T-cell (primary cell): ENCODE data around the gene STAC. TPM values are rescaled to one million over a fixed set of nuclear protein-coding genes. Genes with fewer than 3 reads are reported as not detected.

Experiments
- ATAC-seq, 4 experiments: fragments of 200-7000 bp in 3 of 4; fragments of 150-1000 bp in 1 of 4; cut with Tn5 transposase; replicated peaks in 1 of 4; 1 replicate in 3 of 4; 2 replicates in 1 of 4; pipeline ENCODE4 v1.10.0; 2021; ENCODE audit warnings: moderate library complexity in 3 of 4, mild to moderate bottlenecking in 2 of 4, moderate number of reproducible peaks in 1 of 4
- CTCF ChIA-PET, 2 donors: fragments of 300-600 bp; sonication (Branson Sonifier 250); formaldehyde crosslinking; loops; one replicate each; lab custom pipeline; 2022; ENCODE audit warnings: antibody characterized with exemption in 2 of 2; lab: Charles Lee
- POLR2A ChIA-PET, 2 donors: fragments of 300-600 bp; sonication (Branson Sonifier 250); formaldehyde crosslinking; loops; one replicate each; lab custom pipeline; 2022; ENCODE audit warnings: antibody characterized with exemption in 2 of 2; lab: Charles Lee
- DNase-seq, 35 experiments: peaks; one replicate each; pipeline versions ENCODE4 v3.0.0 to v3.0.0-alpha.2; 2013 to 2023
- H3K27ac ChIP-seq: one replicate; pipeline ENCODE4 v1.5.1; 2013; ENCODE audit warnings: low read length
- H3K27me3 ChIP-seq, 2 experiments: replicated peaks in 1 of 2; 1 replicate in 1 of 2; 2 replicates in 1 of 2; pipeline versions ENCODE4 v1.6.1 to v1.7.0; 2013; ENCODE audit warnings: low read length in 1 of 2, mixed read lengths in 1 of 2; ENCODE audit not compliant: control insufficient read depth in 2 of 2, insufficient read depth in 2 of 2; ENCODE audit errors: extremely low read depth in 1 of 2
- H3K36me3 ChIP-seq, 2 donors: 1 replicate in 1 of 2; 2 replicates in 1 of 2; pipeline versions ENCODE4 v1.6.1 to v1.7.0; 2013; ENCODE audit warnings: low read length in 1 of 2; ENCODE audit not compliant: control insufficient read depth in 2 of 2, insufficient read depth in 1 of 2; ENCODE audit errors: extremely low read depth in 1 of 2
- H3K4me1 ChIP-seq, 2 experiments: 1 replicate in 1 of 2; 2 replicates in 1 of 2; pipeline versions ENCODE4 v1.6.1 to v1.7.0; 2013; ENCODE audit warnings: low read length in 2 of 2, mixed read lengths in 1 of 2; ENCODE audit not compliant: insufficient read depth in 2 of 2, control insufficient read depth in 1 of 2; ENCODE audit errors: extremely low read depth in 1 of 2
- H3K4me3 ChIP-seq, 2 donors: 1 replicate in 1 of 2; 2 replicates in 1 of 2; pipeline versions ENCODE4 v1.5.1 to v1.7.0; 2013; ENCODE audit warnings: mild to moderate bottlenecking in 2 of 2, low read length in 1 of 2, moderate library complexity in 1 of 2; ENCODE audit not compliant: control insufficient read depth in 1 of 2; ENCODE audit errors: extremely low read depth in 1 of 2
- H3K9me3 ChIP-seq: 2 replicates; pipeline ENCODE4 v1.7.0; 2013
- H3K27ac Mint-ChIP-seq, 2 donors: one replicate each; pipeline ENCODE4 v1.8.0; 2020 to 2021; ENCODE audit warnings: mild to moderate bottlenecking in 2 of 2, mixed read lengths in 2 of 2
- H3K27me3 Mint-ChIP-seq, 2 donors: one replicate each; pipeline ENCODE4 v1.8.0; 2021 to 2022; ENCODE audit warnings: mixed read lengths in 2 of 2
- H3K36me3 Mint-ChIP-seq: one replicate; pipeline ENCODE4 v1.8.0; 2021; ENCODE audit warnings: mixed read lengths
- H3K4me1 Mint-ChIP-seq, 3 donors: one replicate each; pipeline ENCODE4 v1.8.0; 2020 to 2022; ENCODE audit warnings: mixed read lengths in 3 of 3, mild to moderate bottlenecking in 1 of 3
- H3K4me3 Mint-ChIP-seq, 3 donors: one replicate each; pipeline ENCODE4 v1.8.0; 2020 to 2022; ENCODE audit warnings: mild to moderate bottlenecking in 3 of 3, mixed read lengths in 3 of 3, moderate library complexity in 3 of 3
- H3K9me3 Mint-ChIP-seq, 3 donors: one replicate each; pipeline ENCODE4 v1.8.0; 2020 to 2022; ENCODE audit warnings: mixed read lengths in 3 of 3
- WGBS: methylation state at CpG from one replicate; pipeline ENCODE4 v1.1.5; 2013; ENCODE audit warnings: missing lambda C conversion rate; ENCODE audit not compliant: insufficient coverage; 5-methylcytosine and 5-hydroxymethylcytosine counted together
- total RNA-seq, 35 experiments: library from RNA in 6 of 35; stranded (reverse) in 6 of 35; fragments of 120-200 nt in 1 of 35; gene quantifications; one replicate each; pipeline versions ENCODE4 v1.2.1 to v1.2.4 and lab custom pipeline; 2013 to 2026

STAC gene, protein sequence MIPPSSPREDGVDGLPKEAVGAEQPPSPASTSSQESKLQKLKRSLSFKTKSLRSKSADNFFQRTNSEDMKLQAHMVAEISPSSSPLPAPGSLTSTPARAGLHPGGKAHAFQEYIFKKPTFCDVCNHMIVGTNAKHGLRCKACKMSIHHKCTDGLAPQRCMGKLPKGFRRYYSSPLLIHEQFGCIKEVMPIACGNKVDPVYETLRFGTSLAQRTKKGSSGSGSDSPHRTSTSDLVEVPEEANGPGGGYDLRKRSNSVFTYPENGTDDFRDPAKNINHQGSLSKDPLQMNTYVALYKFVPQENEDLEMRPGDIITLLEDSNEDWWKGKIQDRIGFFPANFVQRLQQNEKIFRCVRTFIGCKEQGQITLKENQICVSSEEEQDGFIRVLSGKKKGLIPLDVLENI
- total RNA-seq (under 1 TPM in 2 of 5 donors, not detected in 3; 0.09 to 0.10 TPM), total RNA-seq (lab: John Stamatoyannopoulos, UW) (0 to 0.37 (median 0.12) reads per million in 29 experiments)
- 0.26 TPM for total RNA-seq (2013)

DNA sequence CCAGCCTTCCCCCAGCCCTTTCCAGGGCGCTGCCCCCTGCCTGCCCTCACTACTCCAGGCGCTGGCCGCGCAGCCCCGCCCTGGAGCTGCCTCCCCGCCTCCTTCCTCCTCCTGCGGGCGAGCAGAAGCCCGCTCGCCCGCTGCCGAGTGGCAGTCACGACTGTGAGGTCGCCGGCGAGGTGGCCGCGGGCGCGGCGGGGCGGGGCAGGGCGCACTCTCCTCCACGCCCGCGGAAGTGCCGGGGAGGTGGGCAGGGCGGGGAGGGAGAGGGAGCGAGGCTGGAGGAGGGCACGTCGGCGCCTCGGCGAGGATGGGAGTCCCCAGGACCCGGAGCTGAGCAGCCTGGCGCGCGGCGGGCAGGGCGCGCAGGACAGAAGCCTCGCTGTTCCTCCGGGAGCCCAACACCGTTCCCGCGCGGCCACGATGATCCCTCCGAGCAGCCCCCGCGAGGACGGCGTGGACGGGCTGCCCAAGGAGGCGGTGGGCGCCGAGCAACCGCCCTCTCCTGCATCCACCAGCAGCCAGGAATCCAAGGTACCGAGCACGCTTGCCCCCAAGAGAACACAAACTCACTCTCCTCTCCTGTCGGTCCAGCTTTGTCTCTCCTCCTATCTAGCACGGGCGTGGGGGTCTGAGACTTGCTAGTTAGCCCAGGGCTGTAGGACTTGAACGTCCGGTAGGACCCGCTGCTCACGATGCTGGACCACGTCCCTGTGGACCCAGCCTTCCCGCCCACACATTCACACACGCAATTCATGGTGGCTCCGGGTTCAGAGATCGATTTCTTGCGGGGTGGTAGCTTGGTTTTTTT is at the start of gene STAC:
Gene STAC (plus strand): TSS at position 284 of the 811 bp plus-strand sequence. CDS start 140 bp downstream, at position 424.
- WGBS, result 4% methylated on average over 51 of the region's 73 CpGs
- Histone ChIP-seq H3K27ac (no peak within 1 kb of the TSS), H3K4me3 (peak within 1 kb of the TSS in 1 of 2 donors; percentile 47), H3K9me3 (no peaks in the 10 kb centered on the region), H3K4me1 (peaks cover 3 to 5% of the 10 kb centered on the region in 2 experiments), H3K27me3 (peaks cover 0 to 19% of the 10 kb centered on the region in 2 experiments), H3K36me3 (no peaks in the 10 kb centered on the region)
- DNase-seq, result peak in 2 of 35 experiments; percentile 2 to 3
- Mint-ChIP-seq H3K27ac (no peak within 1 kb of the TSS), H3K9me3 (peaks cover 0 to 5% (median 0%) of the 10 kb centered on the region in 3 donors), H3K36me3 (no peaks in the 10 kb centered on the region), H3K4me3 (peak within 1 kb of the TSS in 1 of 3 donors; percentile 29), H3K4me1 (peaks cover 0 to 5% (median 5%) of the 10 kb centered on the region in 3 donors), H3K27me3 (peaks cover 26 to 35% of the 10 kb centered on the region in 2 donors)
- POLR2A ChIA-PET, result no interaction called here
- CTCF ChIA-PET, result no interaction called here
- no peak for ATAC-seq

DNA sequence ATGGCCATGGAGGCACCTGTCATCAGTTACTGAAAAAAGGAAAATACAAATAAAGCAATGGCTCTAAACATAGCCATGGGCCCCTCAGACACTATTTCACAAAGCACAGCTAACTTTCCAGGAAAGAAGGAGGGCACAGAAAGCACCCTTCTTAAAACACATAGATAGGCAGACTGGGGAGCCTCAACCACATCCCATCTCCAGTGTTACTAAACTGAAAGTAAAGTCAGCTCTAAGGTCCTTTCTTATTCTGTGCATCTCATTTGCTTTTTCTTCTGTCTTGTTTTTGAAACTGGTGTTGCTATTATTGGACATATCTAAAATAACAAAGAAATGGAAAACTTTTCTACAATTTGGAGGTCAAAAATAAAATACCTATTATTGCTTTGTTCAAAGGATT is 48.2 kb upstream of the STAC start:
- no peaks in the 10 kb centered on the region for H3K4me1 ChIP-seq
- DNase-seq, result no peak
- Mint-ChIP-seq H3K9me3 (peaks cover 0 to 9% (median 7%) of the 10 kb centered on the region in 3 donors), H3K4me1 (no peaks in the 10 kb centered on the region), H3K36me3 (no peaks in the 10 kb centered on the region), H3K4me3 (no peak overlapping the region), H3K27ac (no peak overlapping the region), H3K27me3 (no peaks in the 10 kb centered on the region)
- H3K9me3 ChIP-seq, result no peaks in the 10 kb centered on the region
- no peak overlapping the region for H3K4me3 ChIP-seq
- H3K36me3 ChIP-seq, result no peaks in the 10 kb centered on the region
- ChIA-PET POLR2A (no interaction called here), CTCF (no interaction called here)
- H3K27ac ChIP-seq, result no peak overlapping the region
- no peaks in the 10 kb centered on the region for H3K27me3 ChIP-seq
- no peak for ATAC-seq

DNA sequence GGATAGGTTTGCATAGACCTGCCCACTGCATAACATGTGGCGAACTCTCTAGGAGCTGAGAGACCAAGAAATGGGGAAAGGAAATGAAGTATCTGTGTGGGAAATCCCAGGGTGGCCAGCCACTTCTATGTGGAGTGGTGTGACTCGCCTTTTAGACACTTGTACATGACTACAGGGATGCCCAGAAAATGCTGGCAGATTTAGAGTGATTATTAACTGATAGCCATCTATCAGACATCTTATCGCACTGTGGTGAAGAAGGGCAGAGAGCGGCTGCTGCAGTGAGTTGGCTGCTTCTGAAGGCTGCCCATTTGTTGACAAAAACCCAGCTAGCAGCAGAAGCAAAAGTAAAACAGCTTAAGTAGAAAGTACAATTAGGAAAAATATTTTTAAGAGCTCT is 18.1 kb upstream of the STAC start:
- Histone ChIP-seq H3K4me3 (no peak overlapping the region), H3K27me3 (no peaks in the 10 kb centered on the region), H3K9me3 (no peaks in the 10 kb centered on the region), H3K36me3 (no peaks in the 10 kb centered on the region), H3K4me1 (no peaks in the 10 kb centered on the region), H3K27ac (no peak overlapping the region)
- ChIA-PET POLR2A (no interaction called here), CTCF (no interaction called here)
- Mint-ChIP-seq H3K27me3 (peaks cover 0 to 13% of the 10 kb centered on the region in 2 donors), H3K4me3 (no peak overlapping the region), H3K36me3 (no peaks in the 10 kb centered on the region), H3K4me1 (no peaks in the 10 kb centered on the region), H3K27ac (no peak overlapping the region), H3K9me3 (peaks cover 0 to 4% (median 0%) of the 10 kb centered on the region in 3 donors)
- 56% methylated on average over 2 of the region's 4 CpGs for WGBS
- no peak for ATAC-seq
- no peak for DNase-seq

DNA sequence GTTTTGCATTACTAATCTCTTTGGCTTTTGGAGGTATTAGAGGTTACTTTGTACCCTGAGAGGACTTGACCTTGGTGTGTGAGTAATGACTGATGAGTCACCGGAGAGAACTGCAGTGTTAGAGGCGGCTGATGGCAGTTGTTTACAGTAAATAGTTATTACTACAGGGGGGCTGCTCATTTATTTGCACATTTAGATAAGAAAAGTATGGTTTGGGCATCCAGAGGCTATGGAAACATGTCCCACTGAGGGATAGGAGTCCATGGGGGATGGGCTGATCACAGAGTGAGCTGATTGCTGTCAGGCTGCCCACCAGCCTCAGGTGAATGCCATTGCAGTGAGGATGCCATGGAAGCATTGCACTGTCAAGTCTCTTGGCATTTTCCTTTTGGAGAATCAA is 17.3 kb upstream of the STAC start:
- H3K9me3 Mint-ChIP-seq, result peaks cover 0 to 4% (median 0%) of the 10 kb centered on the region in 3 donors
- ChIA-PET CTCF (no interaction called here), POLR2A (no interaction called here)
- no peak overlapping the region for H3K4me3 Mint-ChIP-seq
- 58% methylated on average over 2 of the region's 2 CpGs for WGBS
- Histone ChIP-seq H3K27ac (no peak overlapping the region), H3K36me3 (no peaks in the 10 kb centered on the region), H3K4me3 (no peak overlapping the region), H3K9me3 (no peaks in the 10 kb centered on the region), H3K27me3 (no peaks in the 10 kb centered on the region), H3K4me1 (no peaks in the 10 kb centered on the region)
- H3K36me3 Mint-ChIP-seq, result no peaks in the 10 kb centered on the region
- H3K4me1 Mint-ChIP-seq, result no peaks in the 10 kb centered on the region
- no peak overlapping the region for H3K27ac Mint-ChIP-seq
- peaks cover 0 to 13% of the 10 kb centered on the region in 2 donors for H3K27me3 Mint-ChIP-seq
- DNase-seq (no peak), ATAC-seq (no peak)

DNA sequence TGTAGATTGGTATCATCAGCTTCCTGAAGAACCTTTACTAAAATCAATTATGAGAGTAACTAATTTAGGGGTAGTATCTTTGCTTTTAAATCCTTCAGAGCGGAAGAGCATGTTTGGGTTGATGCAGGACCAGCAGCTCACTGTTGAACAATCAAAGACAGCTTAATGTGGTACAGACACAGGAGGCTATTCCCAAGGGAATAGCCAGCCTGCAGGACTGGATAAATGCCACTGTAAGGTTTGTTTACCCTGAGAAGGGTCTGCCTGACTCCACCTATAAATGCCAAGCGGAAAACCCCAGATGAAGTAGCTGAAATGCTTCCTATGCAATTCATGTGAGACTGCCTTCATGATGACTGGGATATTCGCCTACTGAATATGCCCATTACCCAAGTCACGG is 16.0 kb upstream of the STAC start:
- Histone ChIP-seq H3K4me3 (no peak overlapping the region), H3K27ac (no peak overlapping the region), H3K36me3 (no peaks in the 10 kb centered on the region), H3K27me3 (no peaks in the 10 kb centered on the region), H3K4me1 (no peaks in the 10 kb centered on the region), H3K9me3 (no peaks in the 10 kb centered on the region)
- peaks cover 0 to 8% of the 10 kb centered on the region in 2 donors for H3K27me3 Mint-ChIP-seq
- H3K36me3 Mint-ChIP-seq, result no peaks in the 10 kb centered on the region
- DNase-seq, result no peak
- H3K9me3 Mint-ChIP-seq, result peaks cover 3 to 7% (median 4%) of the 10 kb centered on the region in 3 donors
- no peaks in the 10 kb centered on the region for H3K4me1 Mint-ChIP-seq
- no CpG with 5 or more reads among the region's 4 CpGs for WGBS
- H3K4me3 Mint-ChIP-seq, result no peak overlapping the region
- no peak for ATAC-seq
- no peak overlapping the region for H3K27ac Mint-ChIP-seq
- CTCF ChIA-PET, result no interaction called here
- POLR2A ChIA-PET, result no interaction called here

DNA sequence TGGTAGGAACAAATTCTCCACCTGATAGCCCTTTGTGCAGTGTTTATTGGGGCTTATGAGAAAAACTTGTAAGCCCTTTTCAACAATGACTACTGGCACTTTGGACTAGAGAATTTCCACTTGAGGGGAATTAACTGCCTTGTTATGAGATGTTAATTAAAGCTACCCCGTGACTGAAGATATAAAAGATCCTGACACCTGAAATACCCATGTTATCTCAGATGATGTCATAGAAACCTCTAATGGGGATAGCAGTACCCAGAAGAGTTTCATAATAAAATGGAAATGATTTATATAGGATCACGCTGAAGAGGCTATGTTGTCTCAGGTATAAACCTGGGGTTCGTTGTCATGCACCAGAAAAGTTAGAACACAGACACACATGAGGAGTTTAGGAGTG is 14.5 kb upstream of the STAC start:
- Mint-ChIP-seq H3K27me3 (no peaks in the 10 kb centered on the region), H3K4me1 (no peaks in the 10 kb centered on the region), H3K27ac (no peak overlapping the region), H3K4me3 (no peak overlapping the region), H3K36me3 (no peaks in the 10 kb centered on the region), H3K9me3 (peaks cover 0 to 7% (median 3%) of the 10 kb centered on the region in 3 donors)
- no peaks in the 10 kb centered on the region for H3K4me1 ChIP-seq
- no peaks in the 10 kb centered on the region for H3K36me3 ChIP-seq
- no peaks in the 10 kb centered on the region for H3K27me3 ChIP-seq
- DNase-seq, result no peak
- H3K27ac ChIP-seq, result no peak overlapping the region
- CTCF ChIA-PET, result no interaction called here
- H3K9me3 ChIP-seq, result no peaks in the 10 kb centered on the region
- H3K4me3 ChIP-seq, result no peak overlapping the region
- WGBS, result no CpG with 5 or more reads among the region's 3 CpGs
- POLR2A ChIA-PET, result no interaction called here
- ATAC-seq, result no peak
